HK-2 (cell line): ENCODE data around the gene TMEM170B.
A peak's percentile ranks its signal among the peaks of the same experiment; 100 is the strongest.

Experiments used
- DNase-seq: peaks from one replicate; pipeline ENCODE4 v3.0.0-alpha.2; 2018; ENCODE audit not compliant: unreplicated experiment

Gene TMEM170B

GRCh38 chr6:11537229-11538051, at the start of gene TMEM170B:
Gene TMEM170B (plus strand): TSS chr6:11537749. CDS start chr6:11538278, 529 bp downstream.
- peak; percentile 91 for DNase-seq

GRCh38 chr6:11490996-11491395, 46.6 kb upstream of the TMEM170B start:
- no peak for DNase-seq

- no peak for DNase-seq
These were observed 45.7 kb upstream of the TMEM170B start for GRCh38 chr6:11491596-11492463.

DNA sequence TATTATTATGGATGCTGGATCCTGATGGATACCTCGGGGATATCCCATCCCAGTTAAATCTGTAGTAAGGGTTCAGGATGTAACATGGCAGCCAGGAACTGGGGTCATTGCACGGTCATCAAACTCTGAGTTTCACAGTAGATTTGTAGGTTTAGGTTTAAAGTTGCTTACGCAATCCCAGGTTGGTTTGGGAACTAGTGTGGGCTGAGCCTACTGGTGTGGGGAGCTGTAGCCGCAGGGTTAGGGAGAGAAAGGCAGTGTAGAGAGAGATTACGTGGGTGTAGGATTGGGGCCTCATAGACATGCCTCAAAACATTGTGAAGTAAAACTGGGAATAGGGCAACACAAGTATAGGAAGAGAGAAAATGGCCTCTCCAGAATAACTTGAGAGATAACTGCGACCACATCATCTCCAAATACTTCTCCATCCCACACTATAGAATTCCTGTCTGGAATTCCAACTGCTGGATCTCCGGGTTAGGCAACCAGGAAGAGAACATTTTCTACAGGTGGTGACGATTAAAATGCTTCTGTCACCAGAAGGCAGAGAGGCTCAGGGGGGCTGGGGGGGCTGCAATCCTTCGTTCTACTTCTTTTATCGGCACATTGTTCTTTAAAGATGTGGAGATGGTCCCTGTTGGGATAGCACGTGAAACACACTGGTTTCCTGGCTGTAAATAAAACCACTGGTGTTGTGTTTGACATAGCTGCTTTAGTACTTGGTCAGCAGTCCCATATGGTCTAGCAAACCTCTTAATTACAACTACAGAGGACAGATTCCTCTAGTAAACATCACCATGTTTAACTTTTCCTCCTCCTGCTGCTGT, 44.9 kb upstream of the TMEM170B start:
- DNase-seq = no peak

DNA sequence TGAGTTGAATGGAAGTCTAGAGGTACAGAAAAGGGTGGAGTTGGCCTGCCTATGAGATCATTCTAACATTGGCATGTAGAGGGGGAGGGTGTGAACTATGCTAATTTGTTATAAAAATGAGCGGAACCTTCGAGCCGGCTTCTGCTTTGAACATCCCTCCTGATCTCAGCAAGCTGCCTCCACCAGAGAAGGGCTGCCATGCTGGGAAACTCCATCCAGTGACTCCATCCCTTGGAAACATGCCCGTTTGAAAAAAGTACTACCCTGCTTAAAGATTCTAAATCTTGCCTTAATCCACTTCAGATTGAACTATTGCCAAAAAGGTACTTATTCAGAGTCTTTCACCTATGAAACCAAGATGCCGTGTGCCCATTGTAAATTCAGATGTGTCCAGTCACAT, 43.6 kb upstream of the TMEM170B start:
- no peak for DNase-seq

DNA sequence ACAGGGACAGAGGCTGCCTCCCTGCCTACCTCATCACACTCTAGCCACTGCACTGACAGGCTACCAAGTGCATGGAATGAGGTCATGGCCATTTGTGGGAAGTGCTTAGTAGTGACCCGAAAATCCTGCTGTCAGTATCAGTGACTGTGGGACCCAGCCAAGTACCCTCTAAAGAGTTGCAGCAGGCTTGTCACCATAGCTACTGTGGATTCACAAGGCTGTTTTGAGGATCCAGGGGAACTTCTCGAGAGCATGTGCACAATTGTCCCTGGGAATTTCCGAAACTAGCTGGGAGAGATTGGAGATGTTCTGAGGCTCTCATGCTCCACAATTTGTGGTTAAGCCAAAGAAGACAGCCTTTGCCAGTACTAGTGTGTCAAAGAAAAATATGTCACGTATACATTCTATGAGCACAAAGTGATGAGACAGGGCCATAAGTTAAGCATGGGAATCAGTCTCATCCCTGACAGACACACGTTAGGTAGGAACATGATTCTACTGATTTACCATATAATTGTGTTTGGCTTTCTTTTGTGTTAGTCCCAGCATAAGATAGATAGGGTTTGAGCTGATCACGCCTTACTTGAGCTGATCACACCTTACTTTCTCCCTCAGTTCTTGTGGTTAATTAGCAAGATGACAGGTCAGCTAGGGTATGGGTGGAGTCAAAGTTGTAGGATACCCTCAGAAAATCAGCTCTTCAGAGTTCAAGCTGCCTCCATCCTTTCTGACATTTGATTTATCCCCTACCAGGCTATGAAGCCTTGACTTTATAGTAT, 42.6 kb upstream of the TMEM170B start:
- no peak for DNase-seq

DNA sequence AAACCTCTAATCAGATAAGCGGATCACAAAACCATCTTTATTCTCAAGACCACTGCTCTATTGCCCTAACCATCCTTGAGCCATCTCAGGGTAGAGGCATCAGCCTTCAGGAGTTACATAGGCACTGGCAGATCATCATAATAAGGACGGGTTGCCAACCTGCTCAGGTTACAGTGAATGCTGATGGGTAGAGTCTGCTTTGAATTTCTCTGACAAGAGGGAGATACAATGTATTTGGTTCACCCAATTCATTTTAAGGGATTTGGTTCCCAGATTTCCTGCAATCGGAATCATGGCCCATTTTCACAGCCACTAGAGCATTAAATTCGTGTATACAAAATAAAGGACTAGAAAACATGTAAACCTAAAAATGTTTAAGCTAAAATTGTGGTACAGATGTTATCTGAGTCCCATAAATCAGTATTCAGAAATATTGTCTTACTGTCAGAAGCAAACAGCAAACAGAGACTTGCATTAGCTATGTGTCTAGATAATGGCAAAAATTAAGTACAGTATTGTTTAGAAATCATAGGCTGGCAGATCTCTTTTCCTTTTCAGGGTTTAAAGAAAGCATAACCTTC, 41.9 kb upstream of the TMEM170B start:
- no peak for DNase-seq

DNA sequence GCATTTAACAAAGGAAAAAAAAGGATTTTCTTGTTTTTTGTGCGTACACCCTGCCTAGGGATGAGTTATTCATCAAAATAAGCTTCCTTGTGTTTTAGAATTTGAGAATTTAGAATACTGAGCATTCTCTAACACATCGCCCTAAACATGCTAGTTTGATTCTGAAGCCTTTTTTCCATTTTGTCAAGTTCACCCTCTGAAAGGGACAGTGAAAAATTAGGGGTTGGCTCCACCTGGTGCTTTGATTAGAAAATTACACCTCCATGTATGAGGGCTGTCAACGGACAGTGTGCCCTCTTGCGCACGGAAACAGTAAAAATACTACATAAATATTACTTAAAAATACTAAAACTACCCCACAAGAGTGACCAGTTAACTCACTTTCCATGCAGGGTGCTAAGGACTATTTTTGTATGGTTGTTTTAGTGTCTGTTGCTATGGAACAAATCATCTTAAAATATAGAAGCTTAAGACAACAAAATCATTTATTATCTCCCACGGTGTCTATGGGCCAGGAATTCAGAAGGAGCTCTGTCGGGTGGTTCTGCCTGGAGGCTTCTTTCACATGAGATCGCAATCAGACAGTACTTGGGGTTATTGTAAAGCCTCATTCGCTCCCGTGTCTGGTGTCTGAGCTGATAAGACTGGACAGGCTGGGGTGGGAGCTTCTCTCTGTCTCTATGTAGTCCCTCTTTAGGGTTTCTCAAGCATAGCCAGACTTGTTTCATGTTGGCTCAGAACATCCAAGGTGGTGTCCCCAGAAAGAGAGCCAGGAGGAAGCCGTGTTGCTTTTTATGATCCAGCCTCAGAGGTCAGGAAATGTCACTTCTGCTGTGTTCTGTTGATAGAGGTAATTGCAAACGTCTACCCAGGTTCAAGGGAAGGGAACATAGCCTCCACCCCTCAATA, 41.1 kb upstream of the TMEM170B start:
- peak; percentile 60 for DNase-seq

DNA sequence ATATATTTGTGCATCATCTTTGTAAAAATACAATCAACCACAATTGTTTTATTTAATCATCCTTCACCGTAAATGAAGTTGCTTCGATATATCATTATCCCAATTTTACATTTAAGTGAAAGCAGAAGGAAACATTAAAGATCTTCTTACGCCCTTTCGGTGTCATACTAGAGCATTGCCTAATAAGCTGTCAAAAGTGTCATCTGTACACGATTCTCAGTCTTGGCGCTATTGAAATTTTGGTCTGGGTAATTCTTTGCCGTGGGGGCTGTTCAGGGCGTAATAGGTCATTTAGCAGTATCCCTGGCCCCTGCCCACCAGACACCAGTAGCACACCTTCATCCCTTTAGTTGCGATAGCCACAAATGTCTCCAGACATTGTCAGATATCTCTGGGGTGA, 40.4 kb upstream of the TMEM170B start:
- no peak for DNase-seq

DNA sequence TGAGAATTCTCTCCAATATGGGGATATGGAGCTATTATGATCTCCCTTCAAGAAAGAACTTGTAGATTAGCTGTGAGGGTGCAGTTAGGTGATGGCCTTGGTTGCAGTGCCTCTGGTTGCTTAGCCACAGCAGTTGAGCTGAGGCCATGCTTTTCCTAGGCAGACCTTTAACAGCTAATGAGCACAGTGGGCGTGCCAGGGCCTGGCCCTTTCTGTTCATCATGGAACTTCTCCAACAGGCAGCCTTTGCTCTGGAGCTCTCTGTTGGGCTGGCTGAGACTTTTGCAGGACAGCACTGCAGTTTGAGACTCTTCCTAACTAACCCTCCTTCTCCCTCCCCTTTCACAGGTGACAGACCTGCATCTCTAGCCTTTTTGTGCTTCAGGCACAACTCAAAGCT, 39.7 kb upstream of the TMEM170B start:
- no peak for DNase-seq

- no peak for DNase-seq
These were observed 37.5 kb upstream of the TMEM170B start for GRCh38 chr6:11500008-11500407.

DNA sequence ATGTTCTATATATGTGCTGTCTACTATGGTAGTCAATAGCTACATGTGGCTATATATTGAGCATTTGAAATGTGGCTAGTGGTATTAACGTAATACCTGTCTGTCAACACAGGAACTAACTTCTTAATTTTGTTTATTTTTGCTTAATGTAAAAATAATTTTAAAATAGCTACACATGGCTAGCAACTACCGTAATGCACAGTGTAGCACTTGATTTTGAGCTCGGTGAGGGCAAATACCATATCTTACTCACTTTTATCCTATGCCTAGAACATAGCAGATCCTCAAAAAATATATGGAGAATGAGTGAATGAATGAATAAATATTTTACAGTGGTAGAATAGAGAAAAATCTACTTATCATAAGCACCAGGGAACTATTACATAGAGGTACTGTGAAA, 28.1 kb upstream of the TMEM170B start:
- DNase-seq = no peak

DNA sequence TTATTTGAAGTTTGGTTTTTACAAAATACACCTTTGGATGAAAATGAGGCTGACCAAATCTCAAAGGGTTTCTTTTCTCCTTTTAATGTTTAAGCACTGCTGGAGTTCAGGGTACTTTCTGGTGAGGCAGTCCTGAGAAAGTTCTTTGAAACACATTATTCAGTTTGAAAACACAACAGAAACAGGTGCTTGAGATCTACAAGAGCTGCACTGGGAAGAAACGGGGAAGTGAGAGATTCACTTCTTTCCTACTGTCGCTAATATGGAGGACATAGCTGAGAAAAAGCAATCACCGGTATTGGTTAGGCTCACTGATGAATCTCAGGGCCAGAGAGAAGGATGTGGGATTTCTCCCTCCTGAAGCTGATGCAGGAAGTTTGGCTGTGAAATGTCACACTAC, 22.9 kb upstream of the TMEM170B start:
- DNase-seq = no peak

- no peak for DNase-seq
These were observed 21.8 kb upstream of the TMEM170B start for GRCh38 chr6:11515763-11516162.

DNA sequence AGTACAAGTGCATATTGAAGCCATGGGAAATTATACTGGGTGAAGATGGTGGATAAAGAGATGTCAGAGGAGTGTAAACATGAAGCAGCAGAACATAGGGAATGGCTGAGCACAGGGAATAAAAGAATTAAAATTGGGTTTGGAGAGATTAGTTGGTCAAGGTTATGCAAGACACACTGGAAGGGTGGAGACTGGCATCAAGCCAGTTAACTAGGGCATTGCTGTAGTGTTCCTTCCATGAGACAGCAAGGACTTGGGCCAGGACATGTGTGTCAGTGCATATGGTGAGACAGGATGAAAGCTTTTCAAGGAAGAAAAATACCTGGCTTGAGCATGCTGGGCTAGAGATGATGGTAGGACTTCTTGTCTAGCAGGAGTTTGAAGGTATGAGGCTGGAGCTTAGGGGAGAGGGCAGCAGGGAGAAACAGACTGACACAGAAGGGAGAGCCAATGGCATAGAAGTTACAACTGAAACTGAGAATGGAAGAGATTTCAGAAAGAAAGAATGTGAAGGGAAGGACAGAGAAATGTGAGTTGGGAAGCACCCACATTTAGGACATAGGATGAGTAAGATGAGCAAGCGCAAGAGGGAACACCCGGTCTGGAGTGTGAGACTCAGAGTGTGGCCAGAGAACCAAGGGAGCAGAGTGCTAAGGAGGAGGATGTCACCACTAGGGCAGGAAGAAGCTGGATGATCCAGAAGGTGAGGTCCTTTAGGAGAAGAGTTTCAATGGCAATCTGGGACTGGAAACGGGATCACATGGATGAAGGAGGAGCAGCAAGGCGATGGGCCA, 14.5 kb upstream of the TMEM170B start:
- no peak for DNase-seq

- DNase-seq = no peak
These were observed 11.9 kb upstream of the TMEM170B start for GRCh38 chr6:11525468-11526155.

- DNase-seq = no peak
These were observed 11.4 kb upstream of the TMEM170B start for GRCh38 chr6:11526156-11526505.

- DNase-seq = no peak
These were observed 10.2 kb upstream of the TMEM170B start for GRCh38 chr6:11527274-11527870.
